HEK293 (cell line): ENCODE measurements around the gene MSS51.

Experiments used
- CTCF ChIA-PET: fragments of 350-600 bp; formaldehyde crosslinking; extraction: SDS; loops from one replicate; lab custom pipeline; 2021; ENCODE audit warnings: antibody characterized with exemption; lab: Yijun Ruan, JAX
- POLR2A ChIA-PET: fragments of 300-600 bp; formaldehyde crosslinking; extraction: SDS; loops from one replicate; lab custom pipeline; 2020; ENCODE audit warnings: antibody characterized with exemption, inconsistent platforms; lab: Yijun Ruan, JAX
- H3K27ac ChIP-seq: fragments of 200-500 bp; sonication (Bioruptor generic); 2 replicates; pipeline ENCODE4 v1.5.1; 2014; ENCODE audit warnings: low read depth, low read length, control low read depth, inconsistent platforms; ENCODE audit errors: extremely low read depth
- H3K36me3 ChIP-seq, 2 experiments: fragments of 200-500 bp in 1 of 2; sonication (Bioruptor generic) in 1 of 2; 1 replicate in 1 of 2; 2 replicates in 1 of 2; pipeline ENCODE4 v1.5.1; 2014 to 2017; ENCODE audit warnings: inconsistent platforms in 2 of 2, low read length in 2 of 2; ENCODE audit not compliant: control insufficient read depth in 2 of 2, insufficient read depth in 1 of 2
- H3K4me1 ChIP-seq: fragments of 200-500 bp; sonication (Bioruptor generic); 2 replicates; pipeline ENCODE4 v1.5.1; 2014; ENCODE audit warnings: mild to moderate bottlenecking, low read length, inconsistent platforms; ENCODE audit not compliant: control insufficient read depth, insufficient read depth
- H3K4me3 ChIP-seq: 2 replicates; pipeline ENCODE4 v1.5.1; 2011; ENCODE audit warnings: low read depth, mild to moderate bottlenecking, control low read depth, low read length, moderate library complexity
- H3K9me3 ChIP-seq: fragments of 200-500 bp; sonication (Bioruptor generic); 2 replicates; pipeline ENCODE4 v1.5.1; 2014; ENCODE audit warnings: low read depth, low read length, inconsistent platforms; ENCODE audit not compliant: control insufficient read depth, insufficient read depth
- EGR2 ChIP-seq: fragments of 450-650 bp; formaldehyde crosslinking; IDR thresholded peaks from 2 replicates; pipeline ENCODE4 v1.5.1; 2016; ENCODE audit warnings: low read depth, missing biosample characterization, missing genetic modification characterization
- HOXA7 ChIP-seq: sonication (generic); formaldehyde crosslinking; IDR thresholded peaks from 2 replicates; pipeline ENCODE4 v1.8.1; 2022; ENCODE audit warnings: missing genetic modification reagents, borderline replicate concordance
- MZF1 ChIP-seq: fragments of 450-650 bp; formaldehyde crosslinking; IDR thresholded peaks from 2 replicates; pipeline ENCODE4 v1.5.1; 2017; ENCODE audit warnings: missing biosample characterization, missing genetic modification characterization, borderline replicate concordance
- OSR2 ChIP-seq: fragments of 450-650 bp; formaldehyde crosslinking; IDR thresholded peaks from 2 replicates; pipeline ENCODE4 v1.5.1; 2016; ENCODE audit warnings: missing biosample characterization, missing genetic modification characterization
- ZBTB1 ChIP-seq: fragments of 450-650 bp; formaldehyde crosslinking; IDR thresholded peaks from 2 replicates; pipeline ENCODE4 v1.5.1; 2016; ENCODE audit warnings: missing biosample characterization, missing genetic modification characterization
- ZBTB48 ChIP-seq: fragments of 450-650 bp; formaldehyde crosslinking; IDR thresholded peaks from 2 replicates; pipeline ENCODE4 v1.5.1; 2016; ENCODE audit warnings: missing biosample characterization, missing genetic modification characterization
- ZEB2 ChIP-seq: fragments of 450-650 bp; formaldehyde crosslinking; IDR thresholded peaks from 2 replicates; pipeline ENCODE4 v1.5.1; 2016; ENCODE audit warnings: missing biosample characterization, missing genetic modification characterization
- ZNF114 ChIP-seq: fragments of 450-650 bp; formaldehyde crosslinking; IDR thresholded peaks from 2 replicates; pipeline ENCODE4 v1.5.0; 2017; ENCODE audit warnings: missing biosample characterization, missing genetic modification characterization
- ZNF157 ChIP-seq: fragments of 450-650 bp; formaldehyde crosslinking; IDR thresholded peaks from 2 replicates; pipeline ENCODE4 v1.5.1; 2016; ENCODE audit warnings: missing biosample characterization, missing genetic modification characterization
- ZNF2 ChIP-seq: fragments of 450-650 bp; formaldehyde crosslinking; IDR thresholded peaks from 2 replicates; pipeline ENCODE4 v1.5.1; 2016; ENCODE audit warnings: missing biosample characterization, missing genetic modification characterization
- ZNF341 ChIP-seq: fragments of 450-650 bp; formaldehyde crosslinking; IDR thresholded peaks from 2 replicates; pipeline ENCODE4; 2016; ENCODE audit warnings: low read depth, missing biosample characterization, missing genetic modification characterization
- ZNF366 ChIP-seq: fragments of 450-650 bp; formaldehyde crosslinking; conservative IDR thresholded peaks from 2 replicates; pipeline ENCODE4 v1.5.1; 2016; ENCODE audit warnings: missing biosample characterization, missing genetic modification characterization
- ZNF426 ChIP-seq: fragments of 450-650 bp; formaldehyde crosslinking; IDR thresholded peaks from 2 replicates; pipeline ENCODE4 v1.5.1; 2017; ENCODE audit warnings: missing biosample characterization, missing genetic modification characterization, mild to moderate bottlenecking, inconsistent platforms, moderate library complexity
- ZNF624 ChIP-seq: fragments of 450-650 bp; formaldehyde crosslinking; IDR thresholded peaks from 2 replicates; pipeline ENCODE4 v1.5.1; 2017; ENCODE audit warnings: missing biosample characterization, missing genetic modification characterization
- ZNF629 ChIP-seq: fragments of 450-650 bp; formaldehyde crosslinking; IDR thresholded peaks from 2 replicates; pipeline ENCODE4 v1.5.1; 2017; ENCODE audit warnings: missing biosample characterization, missing genetic modification characterization
- ZNF670 ChIP-seq: fragments of 450-650 bp; formaldehyde crosslinking; IDR thresholded peaks from 2 replicates; pipeline ENCODE4 v1.5.1; 2016; ENCODE audit warnings: missing biosample characterization, missing genetic modification characterization, low read depth
- TF ChIP-seq, protein P1 (sequence below): fragments of 450-650 bp; formaldehyde crosslinking; IDR thresholded peaks from 2 replicates; pipeline ENCODE4 v1.5.1; 2016; ENCODE audit warnings: missing biosample characterization, missing genetic modification characterization
- TF ChIP-seq, protein P2 (sequence below): fragments of 450-650 bp; formaldehyde crosslinking; IDR thresholded peaks from 2 replicates; pipeline ENCODE4 v1.5.1; 2016; ENCODE audit warnings: missing biosample characterization, missing genetic modification characterization, low read depth
- TF ChIP-seq, protein P3 (sequence below): fragments of 450-650 bp; formaldehyde crosslinking; IDR thresholded peaks from 2 replicates; pipeline ENCODE4 v1.5.1; 2016; ENCODE audit warnings: missing biosample characterization, missing genetic modification characterization
- TF ChIP-seq, protein P4 (sequence below): fragments of 450-650 bp; formaldehyde crosslinking; IDR thresholded peaks from 2 replicates; pipeline ENCODE4 v1.5.1; 2016; ENCODE audit warnings: missing biosample characterization, missing genetic modification characterization

MSS51 gene

DNA sequence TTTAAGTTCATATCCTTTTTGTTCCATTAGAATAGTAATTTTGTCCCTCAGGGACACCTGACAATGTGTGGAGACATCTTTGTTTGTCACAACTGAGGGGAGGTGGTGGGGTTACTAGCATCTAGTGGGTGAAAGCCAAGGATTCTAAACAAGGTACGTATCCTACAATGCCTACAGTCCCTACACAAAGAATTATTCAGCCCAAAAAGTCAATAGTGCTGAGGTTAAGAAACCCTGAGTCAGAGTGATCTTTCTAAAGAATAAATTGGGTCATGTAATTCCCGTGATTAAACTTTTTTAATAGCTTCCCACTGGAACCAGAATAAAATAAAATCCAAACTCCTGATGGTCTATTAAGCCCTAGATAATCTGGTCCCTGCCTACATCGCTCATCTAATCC, 16.8 kb downstream of the MSS51 start:
- TF ChIP-seq ZNF341 (tag by site-specific recombination) (no peak), ZNF114 (no peak), ZNF366 (tag by site-specific recombination) (no peak), ZNF629 (tag by site-specific recombination) (no peak), ZEB2 (no peak), MZF1 (tag by site-specific recombination) (no peak), ZNF2 (no peak), OSR2 (no peak), HOXA7 (CRISPR knock-in tag) (no peak), ZBTB48 (tag by site-specific recombination) (no peak), ZNF426 (tag by site-specific recombination) (no peak), ZNF157 (no peak), ZBTB1 (no peak), EGR2 (no peak), ZNF624 (tag by site-specific recombination) (no peak), ZNF670 (tag by site-specific recombination) (no peak)
- TF ChIP-seq, protein P1, sequence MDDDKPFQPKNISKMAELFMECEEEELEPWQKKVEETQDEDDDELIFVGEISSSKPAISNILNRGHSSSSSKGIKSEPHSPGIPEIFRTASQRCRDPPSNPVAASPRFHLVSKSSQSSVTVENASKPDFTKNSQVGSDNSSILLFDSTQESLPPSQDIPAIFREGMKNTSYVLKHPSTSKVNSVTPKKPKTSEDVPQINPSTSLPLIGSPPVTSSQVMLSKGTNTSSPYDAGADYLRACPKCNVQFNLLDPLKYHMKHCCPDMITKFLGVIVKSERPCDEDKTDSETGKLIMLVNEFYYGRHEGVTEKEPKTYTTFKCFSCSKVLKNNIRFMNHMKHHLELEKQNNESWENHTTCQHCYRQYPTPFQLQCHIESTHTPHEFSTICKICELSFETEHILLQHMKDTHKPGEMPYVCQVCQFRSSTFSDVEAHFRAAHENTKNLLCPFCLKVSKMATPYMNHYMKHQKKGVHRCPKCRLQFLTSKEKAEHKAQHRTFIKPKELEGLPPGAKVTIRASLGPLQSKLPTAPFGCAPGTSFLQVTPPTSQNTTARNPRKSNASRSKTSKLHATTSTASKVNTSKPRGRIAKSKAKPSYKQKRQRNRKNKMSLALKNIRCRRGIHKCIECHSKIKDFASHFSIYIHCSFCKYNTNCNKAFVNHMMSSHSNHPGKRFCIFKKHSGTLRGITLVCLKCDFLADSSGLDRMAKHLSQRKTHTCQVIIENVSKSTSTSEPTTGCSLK (tag by site-specific recombination) = no peak
- TF ChIP-seq, protein P2, sequence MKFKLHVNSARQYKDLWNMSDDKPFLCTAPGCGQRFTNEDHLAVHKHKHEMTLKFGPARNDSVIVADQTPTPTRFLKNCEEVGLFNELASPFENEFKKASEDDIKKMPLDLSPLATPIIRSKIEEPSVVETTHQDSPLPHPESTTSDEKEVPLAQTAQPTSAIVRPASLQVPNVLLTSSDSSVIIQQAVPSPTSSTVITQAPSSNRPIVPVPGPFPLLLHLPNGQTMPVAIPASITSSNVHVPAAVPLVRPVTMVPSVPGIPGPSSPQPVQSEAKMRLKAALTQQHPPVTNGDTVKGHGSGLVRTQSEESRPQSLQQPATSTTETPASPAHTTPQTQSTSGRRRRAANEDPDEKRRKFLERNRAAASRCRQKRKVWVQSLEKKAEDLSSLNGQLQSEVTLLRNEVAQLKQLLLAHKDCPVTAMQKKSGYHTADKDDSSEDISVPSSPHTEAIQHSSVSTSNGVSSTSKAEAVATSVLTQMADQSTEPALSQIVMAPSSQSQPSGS (tag by site-specific recombination) = no peak
- TF ChIP-seq, protein P3, sequence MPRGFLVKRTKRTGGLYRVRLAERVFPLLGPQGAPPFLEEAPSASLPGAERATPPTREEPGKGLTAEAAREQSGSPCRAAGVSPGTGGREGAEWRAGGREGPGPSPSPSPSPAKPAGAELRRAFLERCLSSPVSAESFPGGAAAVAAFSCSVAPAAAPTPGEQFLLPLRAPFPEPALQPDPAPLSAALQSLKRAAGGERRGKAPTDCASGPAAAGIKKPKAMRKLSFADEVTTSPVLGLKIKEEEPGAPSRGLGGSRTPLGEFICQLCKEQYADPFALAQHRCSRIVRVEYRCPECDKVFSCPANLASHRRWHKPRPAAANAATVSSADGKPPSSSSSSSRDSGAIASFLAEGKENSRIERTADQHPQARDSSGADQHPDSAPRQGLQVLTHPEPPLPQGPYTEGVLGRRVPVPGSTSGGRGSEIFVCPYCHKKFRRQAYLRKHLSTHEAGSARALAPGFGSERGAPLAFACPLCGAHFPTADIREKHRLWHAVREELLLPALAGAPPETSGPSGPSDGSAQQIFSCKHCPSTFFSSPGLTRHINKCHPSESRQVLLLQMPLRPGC (tag by site-specific recombination) = no peak
- TF ChIP-seq, protein P4, sequence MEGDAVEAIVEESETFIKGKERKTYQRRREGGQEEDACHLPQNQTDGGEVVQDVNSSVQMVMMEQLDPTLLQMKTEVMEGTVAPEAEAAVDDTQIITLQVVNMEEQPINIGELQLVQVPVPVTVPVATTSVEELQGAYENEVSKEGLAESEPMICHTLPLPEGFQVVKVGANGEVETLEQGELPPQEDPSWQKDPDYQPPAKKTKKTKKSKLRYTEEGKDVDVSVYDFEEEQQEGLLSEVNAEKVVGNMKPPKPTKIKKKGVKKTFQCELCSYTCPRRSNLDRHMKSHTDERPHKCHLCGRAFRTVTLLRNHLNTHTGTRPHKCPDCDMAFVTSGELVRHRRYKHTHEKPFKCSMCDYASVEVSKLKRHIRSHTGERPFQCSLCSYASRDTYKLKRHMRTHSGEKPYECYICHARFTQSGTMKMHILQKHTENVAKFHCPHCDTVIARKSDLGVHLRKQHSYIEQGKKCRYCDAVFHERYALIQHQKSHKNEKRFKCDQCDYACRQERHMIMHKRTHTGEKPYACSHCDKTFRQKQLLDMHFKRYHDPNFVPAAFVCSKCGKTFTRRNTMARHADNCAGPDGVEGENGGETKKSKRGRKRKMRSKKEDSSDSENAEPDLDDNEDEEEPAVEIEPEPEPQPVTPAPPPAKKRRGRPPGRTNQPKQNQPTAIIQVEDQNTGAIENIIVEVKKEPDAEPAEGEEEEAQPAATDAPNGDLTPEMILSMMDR = no peak
- TF ChIP-seq, all 188 proteins: peak for 0
- Histone ChIP-seq H3K4me3 (no peak overlapping the region), H3K27ac (no peak overlapping the region), H3K9me3 (no peaks in the 10 kb centered on the region), H3K36me3 (no peaks in the 10 kb centered on the region), H3K4me1 (no peaks in the 10 kb centered on the region)
- CTCF ChIA-PET = no interaction called here
- POLR2A ChIA-PET = interaction anchor here (0.6 kb wide), 1 partner anchor 10 kb away, joined by 3 read pairs; no protein-coding TSS in a partner anchor
